GM19035 (cell line): ENCODE results near the gene CEMIP2.
"Not testable (repeated sequence)": the region's sequence is repeated elsewhere in the genome, so short reads cannot be mapped to it uniquely, and the experiment has no call there.

Source experiments
- ATAC-seq: cut with Tn5 transposase; IDR thresholded peaks from one replicate; pipeline ENCODE4 v1.9.1; 2021; ENCODE audit not compliant: unreplicated experiment

The CEMIP2 gene

GRCh38 chr9:71768388-71769174, at the start of gene CEMIP2:
CEMIP2 (minus strand) TSS chr9:71768513; CDS start chr9:71750373, 18,140 bp downstream.
- ATAC-seq: peak; percentile 74

GRCh38 chr9:71816916-71817451, 48.7 kb upstream of the CEMIP2 start:
- ATAC-seq: no peak

- ATAC-seq: no peak
These were observed 46.5 kb upstream of the CEMIP2 start for GRCh38 chr9:71814815-71815214.

GRCh38 chr9:71814226-71814625, 45.9 kb upstream of the CEMIP2 start:
- ATAC-seq: no peak

- no peak for ATAC-seq
These were observed 44.1 kb upstream of the CEMIP2 start for GRCh38 chr9:71812385-71812784.

- ATAC-seq: no peak
These were observed 39.8 kb upstream of the CEMIP2 start for GRCh38 chr9:71808068-71808467.

GRCh38 chr9:71806901-71807307, 38.6 kb upstream of the CEMIP2 start:
- ATAC-seq: peak; percentile 96

GRCh38 chr9:71805096-71805495, 36.8 kb upstream of the CEMIP2 start:
- not testable (repeated sequence) for ATAC-seq

GRCh38 chr9:71801826-71802225, 33.5 kb upstream of the CEMIP2 start:
- ATAC-seq: no peak

GRCh38 chr9:71797266-71797665, 29.0 kb upstream of the CEMIP2 start:
- ATAC-seq: no peak

- ATAC-seq: no peak
These were observed 27.9 kb upstream of the CEMIP2 start for GRCh38 chr9:71796100-71796767.

GRCh38 chr9:71795097-71795813, 26.9 kb upstream of the CEMIP2 start:
- peak; percentile 95 for ATAC-seq

- ATAC-seq: no peak
These were observed 25.2 kb upstream of the CEMIP2 start for GRCh38 chr9:71793386-71794105.

GRCh38 chr9:71791875-71792274, 23.6 kb upstream of the CEMIP2 start:
- ATAC-seq: no peak

GRCh38 chr9:71790296-71790695, 22.0 kb upstream of the CEMIP2 start:
- no peak for ATAC-seq

- ATAC-seq: peak; percentile 81
These were observed 14.8 kb upstream of the CEMIP2 start for GRCh38 chr9:71783120-71783523.

- peak; percentile 57 for ATAC-seq
These were observed 13.1 kb upstream of the CEMIP2 start for GRCh38 chr9:71781391-71781790.

GRCh38 chr9:71780953-71781352, 12.6 kb upstream of the CEMIP2 start:
- no peak for ATAC-seq

- ATAC-seq: no peak
These were observed 9.8 kb upstream of the CEMIP2 start for GRCh38 chr9:71778085-71778484.

GRCh38 chr9:71774920-71775319, 6.6 kb upstream of the CEMIP2 start:
- ATAC-seq: no peak

- no peak for ATAC-seq
These were observed 4.4 kb upstream of the CEMIP2 start for GRCh38 chr9:71772726-71773125.
